Left ventricle myocardium inferior (tissue), 1 donor: Measurements from ENCODE around the gene ALAS1. TPM values are rescaled to one million over a fixed set of nuclear protein-coding genes. Genes with fewer than 3 reads are reported as not detected.

Experiments
- DNase-seq: peaks from one replicate; pipeline ENCODE4 v3.0.0-alpha.2; 2020
- H3K27ac ChIP-seq: fragments of 200-600 bp; replicated peaks from 2 replicates; pipeline ENCODE4 v1.8.0; 2021
- H3K27me3 ChIP-seq: fragments of 200-600 bp; 2 replicates; pipeline ENCODE4 v1.8.0; 2021; ENCODE audit warnings: low read depth
- H3K36me3 ChIP-seq: fragments of 200-600 bp; 2 replicates; pipeline ENCODE4 v1.8.0; 2021
- H3K4me1 ChIP-seq: fragments of 200-600 bp; 2 replicates; pipeline ENCODE4 v1.8.0; 2021
- H3K4me3 ChIP-seq: fragments of 200-600 bp; 2 replicates; pipeline ENCODE4 v1.8.0; 2021; ENCODE audit warnings: mild to moderate bottlenecking, moderate library complexity
- H3K9me3 ChIP-seq: fragments of 200-600 bp; replicated peaks from 2 replicates; pipeline ENCODE4 v1.8.0; 2021
- intact Hi-C: fragments of 100-400 bp; cut with micrococcal nuclease; formaldehyde crosslinking; loops from one replicate; pipeline ENCODE4 v1.11.0; 2022
- total RNA-seq: library from RNA; stranded (reverse); fragmentation: NEBNext Ultra II Directional; extraction: Animal tissue kit (Norgen Biotek cat#: 25700); gene quantifications from one replicate; pipeline ENCODE4 v1.2.1, GENCODE V29; 2021
- TF ChIP-seq, protein P1 (sequence below): fragments of 200-600 bp; IDR thresholded peaks from 2 replicates; pipeline ENCODE4 v1.8.0; 2021; ENCODE audit warnings: antibody characterized with exemption, mild to moderate bottlenecking, borderline replicate concordance
- donor health status: DM: no; HTN: yes; CAD: no; lungs with severe emphysema.

The ALAS1 gene
- total RNA-seq, 1 donor from 2014 or later: 180 TPM

DNA sequence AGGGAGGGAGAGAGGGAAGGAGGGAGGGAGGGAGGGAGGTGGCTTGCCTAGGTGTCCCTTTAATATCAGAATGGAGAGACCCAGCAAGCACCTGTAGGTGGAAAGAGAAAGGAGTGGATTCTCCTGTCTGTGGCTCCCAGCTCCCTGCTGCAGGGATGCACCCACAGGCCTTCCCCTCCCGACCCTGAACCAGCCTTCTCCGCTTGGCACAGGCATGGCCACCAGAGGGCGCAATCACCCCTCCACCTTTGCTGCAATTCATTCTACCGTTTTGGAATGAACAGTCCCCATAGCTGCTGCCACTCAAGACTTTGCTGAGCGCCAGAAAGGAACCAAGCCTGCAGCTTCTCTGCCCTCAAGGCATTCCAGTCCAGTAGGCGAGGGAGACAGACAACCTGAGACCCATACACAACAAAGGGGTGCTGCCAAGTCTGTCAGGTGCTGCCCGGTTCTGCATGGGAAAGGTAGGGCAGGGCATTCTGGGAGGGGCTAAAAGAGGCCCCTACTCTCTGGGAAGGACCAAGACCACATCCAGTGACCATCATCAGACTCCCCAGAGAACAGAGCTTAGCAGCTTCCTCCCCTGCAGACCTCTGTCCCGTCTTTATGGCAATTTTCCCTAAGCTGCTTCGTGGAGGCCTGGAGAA is 22.5 kb downstream of the ALAS1 start:
- peaks cover 6% of the 10 kb centered on the region for H3K36me3 ChIP-seq
- peaks cover 53% of the 10 kb centered on the region for H3K4me1 ChIP-seq
- intact Hi-C loops: no loop called here
- H3K9me3 ChIP-seq: no peaks in the 10 kb centered on the region
- DNase-seq: peak; percentile 85
- no peak overlapping the region for H3K4me3 ChIP-seq
- H3K27ac ChIP-seq: no peak overlapping the region
- no peaks in the 10 kb centered on the region for H3K27me3 ChIP-seq
- TF ChIP-seq, protein P1, sequence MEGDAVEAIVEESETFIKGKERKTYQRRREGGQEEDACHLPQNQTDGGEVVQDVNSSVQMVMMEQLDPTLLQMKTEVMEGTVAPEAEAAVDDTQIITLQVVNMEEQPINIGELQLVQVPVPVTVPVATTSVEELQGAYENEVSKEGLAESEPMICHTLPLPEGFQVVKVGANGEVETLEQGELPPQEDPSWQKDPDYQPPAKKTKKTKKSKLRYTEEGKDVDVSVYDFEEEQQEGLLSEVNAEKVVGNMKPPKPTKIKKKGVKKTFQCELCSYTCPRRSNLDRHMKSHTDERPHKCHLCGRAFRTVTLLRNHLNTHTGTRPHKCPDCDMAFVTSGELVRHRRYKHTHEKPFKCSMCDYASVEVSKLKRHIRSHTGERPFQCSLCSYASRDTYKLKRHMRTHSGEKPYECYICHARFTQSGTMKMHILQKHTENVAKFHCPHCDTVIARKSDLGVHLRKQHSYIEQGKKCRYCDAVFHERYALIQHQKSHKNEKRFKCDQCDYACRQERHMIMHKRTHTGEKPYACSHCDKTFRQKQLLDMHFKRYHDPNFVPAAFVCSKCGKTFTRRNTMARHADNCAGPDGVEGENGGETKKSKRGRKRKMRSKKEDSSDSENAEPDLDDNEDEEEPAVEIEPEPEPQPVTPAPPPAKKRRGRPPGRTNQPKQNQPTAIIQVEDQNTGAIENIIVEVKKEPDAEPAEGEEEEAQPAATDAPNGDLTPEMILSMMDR: peak; percentile 89

DNA sequence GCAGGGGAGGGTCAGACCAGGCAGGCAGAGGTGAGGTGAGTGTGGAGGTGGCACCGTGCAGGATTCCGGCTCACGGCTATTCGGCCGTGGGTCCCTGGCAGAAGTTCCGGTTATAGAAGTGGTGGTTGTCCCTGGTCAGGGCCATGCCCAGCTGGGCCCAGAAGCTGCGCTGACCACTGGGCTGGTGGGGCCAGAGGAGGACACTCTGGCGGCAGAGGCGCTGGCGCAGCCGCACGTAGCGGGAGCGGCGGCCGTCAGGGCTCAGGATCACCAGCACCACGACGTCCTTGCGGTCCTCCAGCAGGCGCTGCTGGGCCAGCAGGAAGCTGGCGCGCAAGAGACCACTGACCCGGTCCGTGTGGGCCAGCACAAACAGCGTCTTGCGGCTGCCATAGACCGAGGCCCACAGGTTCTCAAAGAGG is 23.2 kb downstream of the ALAS1 start:
- intact Hi-C loops: no loop called here
- no peak for DNase-seq
- TF ChIP-seq, protein P1: no peak
- Histone ChIP-seq H3K27ac (no peak overlapping the region), H3K36me3 (no peaks in the 10 kb centered on the region), H3K9me3 (no peaks in the 10 kb centered on the region), H3K4me3 (no peak overlapping the region), H3K27me3 (no peaks in the 10 kb centered on the region), H3K4me1 (peaks cover 47% of the 10 kb centered on the region)

DNA sequence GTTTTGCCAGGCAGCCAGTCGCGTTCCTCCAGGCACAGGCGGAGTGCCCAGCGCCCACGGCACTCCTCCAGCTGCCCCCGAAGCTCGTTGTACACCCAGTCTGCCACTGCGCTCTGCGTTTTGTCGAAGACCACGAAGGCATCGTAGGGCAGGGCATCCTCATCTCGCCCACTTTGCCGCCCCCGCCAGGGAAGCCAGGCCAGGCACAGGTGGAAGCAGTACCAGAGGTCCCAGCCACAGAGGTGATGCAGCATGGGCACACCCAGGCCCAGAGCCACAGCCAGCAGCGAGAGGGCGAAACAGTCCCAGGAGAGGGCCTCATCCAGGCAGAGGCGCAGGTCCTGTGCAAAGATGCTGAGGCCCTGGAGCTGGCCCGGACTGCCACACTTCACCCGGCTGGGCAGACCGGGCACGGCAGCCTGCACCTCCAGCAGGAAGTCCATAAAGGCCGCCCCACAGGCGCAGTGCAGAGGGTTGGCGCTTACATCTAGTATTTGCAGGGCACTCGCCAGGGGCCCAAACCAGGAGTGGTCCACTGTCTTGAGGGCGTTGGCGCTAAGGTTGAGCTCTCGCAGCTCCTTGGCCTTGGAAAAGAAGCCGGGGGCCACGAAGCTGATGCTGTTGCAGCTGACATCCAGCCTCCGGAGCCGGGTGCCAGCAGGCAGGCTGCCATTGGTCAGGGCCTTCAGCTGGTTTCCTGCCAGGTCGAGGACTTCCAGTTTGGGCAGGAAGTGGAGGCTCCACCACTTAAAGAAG is 23.8 kb downstream of the ALAS1 start:
- Histone ChIP-seq H3K27ac (no peak overlapping the region), H3K4me1 (peaks cover 41% of the 10 kb centered on the region), H3K4me3 (no peak overlapping the region), H3K36me3 (no peaks in the 10 kb centered on the region), H3K27me3 (no peaks in the 10 kb centered on the region), H3K9me3 (no peaks in the 10 kb centered on the region)
- TF ChIP-seq, protein P1: no peak
- no peak for DNase-seq
- intact Hi-C loops: no loop called here

GRCh38 chr3:52222319-52223221 is 24.6 kb downstream of the ALAS1 start:
- Histone ChIP-seq H3K4me3 (no peak overlapping the region), H3K27ac (no peak overlapping the region), H3K36me3 (peaks cover 2% of the 10 kb centered on the region), H3K9me3 (no peaks in the 10 kb centered on the region), H3K27me3 (no peaks in the 10 kb centered on the region), H3K4me1 (peaks cover 33% of the 10 kb centered on the region)
- no peak for DNase-seq
- intact Hi-C loops: no loop called here
- TF ChIP-seq, protein P1: no peak

DNA sequence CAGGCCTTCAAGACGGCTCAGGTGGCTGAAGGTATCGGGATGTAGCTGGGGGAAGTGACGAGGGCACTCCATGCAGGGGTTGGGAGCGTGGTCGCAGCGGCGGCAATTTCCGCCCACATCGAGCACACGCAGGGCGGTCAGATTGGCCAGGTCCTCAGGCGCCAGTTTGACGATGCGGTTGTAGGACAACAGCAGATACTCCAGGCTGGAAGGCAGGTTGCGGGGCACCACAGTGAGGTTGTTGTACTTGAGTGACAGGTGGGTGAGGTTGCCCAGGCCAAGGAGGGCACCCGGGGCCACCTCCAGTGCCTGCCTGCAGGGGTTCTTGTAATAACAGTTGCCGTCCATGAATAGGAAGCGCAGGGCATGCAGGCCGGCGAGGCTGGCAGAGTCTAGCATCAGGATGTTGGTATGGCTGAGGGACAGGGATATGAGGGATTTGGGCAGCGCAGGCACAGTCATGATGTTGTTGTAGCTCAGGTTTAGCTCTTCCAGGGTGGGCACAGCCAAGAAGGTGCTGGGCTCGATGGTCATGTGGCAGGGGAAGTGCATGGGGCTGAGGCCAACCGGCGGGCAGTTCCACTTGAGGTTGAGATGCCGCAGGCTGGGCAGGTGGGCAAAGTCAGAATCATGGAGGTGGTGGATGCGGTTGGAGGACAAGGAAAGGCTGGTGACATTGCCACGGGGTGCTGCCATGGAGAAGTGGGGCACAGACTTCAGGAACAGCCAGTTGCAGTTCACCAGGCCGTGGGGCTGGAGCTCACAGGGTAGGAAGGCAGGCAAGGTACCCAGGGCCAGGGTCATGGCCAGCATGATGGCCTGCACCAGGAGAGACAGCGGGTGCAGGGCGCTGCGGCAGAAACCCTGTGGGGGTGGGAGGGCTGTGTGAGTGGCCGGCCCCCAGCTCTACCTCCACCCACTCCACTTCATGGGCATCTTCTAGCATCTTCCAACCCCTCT is 25.8 kb downstream of the ALAS1 start:
- Histone ChIP-seq H3K27ac (no peak overlapping the region), H3K36me3 (peaks cover 13% of the 10 kb centered on the region), H3K4me3 (no peak overlapping the region), H3K4me1 (peaks cover 24% of the 10 kb centered on the region), H3K9me3 (no peaks in the 10 kb centered on the region), H3K27me3 (no peaks in the 10 kb centered on the region)
- DNase-seq: no peak
- intact Hi-C loops: no loop called here
- TF ChIP-seq, protein P1: no peak
